Parietal lobe (tissue), 1 donor: ENCODE measurements around the gene MRPL37. TPM values are rescaled to one million over a fixed set of nuclear protein-coding genes. Genes with fewer than 3 reads are reported as not detected.

ENCODE experiments used
- total RNA-seq: library from RNA; depleted of rRNA; stranded (reverse); fragments of >200 nt; gene quantifications from one replicate; pipeline ENCODE4 v1.2.3, GENCODE V29; 2014

Gene MRPL37
- total RNA-seq: 31.0 TPM

GRCh38 chr1:54199765-54200518 is at the start of gene MRPL37, which contains the start of gene CYB5RL:
Gene MRPL37, plus strand, starts transcription at chr1:54200167. Its CDS starts 77 bp downstream, at chr1:54200244.
Gene CYB5RL, minus strand, starts transcription at chr1:54200030. Its CDS starts 4,414 bp downstream, at chr1:54195616.

DNA sequence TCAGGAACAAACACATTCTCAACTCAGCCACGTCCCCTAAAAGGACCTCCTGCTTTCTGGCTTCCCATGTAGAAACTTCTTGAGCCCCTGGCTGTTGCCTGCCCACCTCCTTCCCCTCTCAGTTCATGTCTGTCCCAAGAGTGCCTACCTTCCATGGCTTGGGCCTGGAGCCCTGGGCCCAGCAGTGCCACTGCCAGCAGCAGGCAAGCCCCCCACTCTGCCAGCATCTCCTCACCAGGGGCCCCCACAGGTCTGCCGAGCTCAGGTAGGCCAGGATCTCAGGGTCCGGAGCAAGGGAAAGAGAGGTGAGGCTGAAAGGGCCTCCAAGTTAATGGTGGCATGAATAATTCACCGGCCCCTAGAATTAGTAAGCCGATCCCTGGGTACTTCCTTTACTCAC is 47.3 kb upstream of the MRPL37 start, which contains the start of gene CDCP2:
TSS of gene CDCP2 (minus strand) at position 305 of the 400 bp plus-strand sequence. CDS start at position 227, 78 bp downstream.

Other genes with a start within 250 kb of the MRPL37 start
- gene LDLRAD1, start 182.0 kb upstream of the MRPL37 start, total RNA-seq: not detected
- 94.8 TPM for gene TMEM59, start 147.0 kb upstream of the MRPL37 start, total RNA-seq
- gene TCEANC2, start 146.6 kb upstream of the MRPL37 start, total RNA-seq: 7.5 TPM
- not detected for gene CDCP2, start 47.2 kb upstream of the MRPL37 start, total RNA-seq
- gene CYB5RL, start 137 bp upstream of the MRPL37 start, total RNA-seq: 6.6 TPM
- 58.8 TPM for gene SSBP3, start 206.2 kb downstream of the MRPL37 start, total RNA-seq